GM18505 (cell line): ENCODE data around the gene LBR.

Experiments used
- ATAC-seq: cut with Tn5 transposase; IDR thresholded peaks from one replicate; pipeline ENCODE4 v1.9.1; 2021; ENCODE audit not compliant: unreplicated experiment
- POLR2A ChIP-seq: IDR thresholded peaks from 4 replicates; pipeline ENCODE4 v1.6.1; 2011; ENCODE audit warnings: borderline replicate concordance; ENCODE audit not compliant: insufficient read depth, insufficient read length; ENCODE audit errors: extremely low read depth

The LBR gene

DNA sequence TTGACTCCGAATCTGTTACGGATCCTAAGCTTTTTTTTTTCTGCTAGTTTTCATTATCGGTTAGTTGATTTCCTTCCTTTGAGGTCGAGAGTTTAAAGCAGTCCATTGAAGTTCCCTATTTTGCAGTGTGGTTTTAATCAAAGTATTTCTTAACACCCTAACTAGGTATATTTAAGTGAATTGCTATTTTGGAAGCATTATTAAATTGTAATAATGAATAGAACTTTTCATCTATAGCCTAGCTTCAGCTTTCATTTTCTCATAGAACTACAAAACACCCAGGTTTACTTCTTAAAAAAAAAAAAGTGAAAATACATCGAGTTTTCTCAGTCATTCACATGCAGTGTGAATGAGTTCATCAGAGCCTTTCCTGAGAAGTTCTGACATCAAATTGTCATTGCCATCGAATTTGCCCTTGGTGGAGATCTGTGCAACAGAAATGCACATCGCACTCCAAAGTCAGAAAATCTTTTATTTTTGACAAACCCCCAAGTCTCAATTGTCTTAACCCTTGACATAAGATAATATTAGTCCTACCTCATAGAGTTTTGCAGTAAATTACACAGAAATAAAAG lies 1.1 kb upstream of the LBR start:
- TF ChIP-seq POLR2A = no peak
- ATAC-seq = peak; percentile 1

DNA sequence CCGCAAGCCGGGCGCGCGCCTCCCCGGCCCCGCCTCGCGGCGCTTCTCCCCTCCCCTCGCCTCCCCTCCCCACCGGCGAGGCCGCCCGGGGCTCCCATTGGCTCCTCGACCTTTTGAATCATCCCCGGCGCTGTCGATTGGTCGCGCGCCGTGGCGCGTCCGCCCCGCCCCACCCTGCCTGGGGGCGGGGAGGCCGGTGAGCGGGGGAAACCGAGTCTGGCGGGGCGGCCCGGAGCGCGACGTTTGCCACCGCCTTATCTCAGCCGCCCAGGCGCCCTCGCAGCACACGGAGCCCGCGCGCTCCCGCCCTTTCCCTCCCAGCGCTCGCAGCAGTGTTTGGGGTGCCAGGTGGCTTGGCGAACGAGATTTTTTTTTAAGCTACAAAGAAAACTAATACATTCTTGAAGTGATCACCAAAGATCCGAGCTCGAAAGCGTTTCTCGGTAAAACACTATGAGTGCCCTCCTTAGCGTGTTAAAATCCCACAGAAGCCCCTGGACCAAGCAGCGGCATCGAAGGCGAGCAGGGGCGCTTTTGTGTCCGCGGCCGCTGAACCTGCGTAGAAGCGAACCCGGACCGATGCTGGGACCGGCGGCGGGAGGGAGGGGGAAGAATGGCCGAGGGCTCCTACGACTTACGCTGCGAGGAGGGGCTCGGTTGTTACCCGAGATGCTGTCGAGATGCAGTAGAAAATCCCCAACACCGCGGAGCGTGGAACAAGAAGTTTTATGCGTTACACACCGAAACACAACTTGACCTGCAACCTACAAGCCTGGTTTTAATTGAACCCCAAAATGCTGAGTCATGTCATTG lies 436 bp upstream of the LBR start:
- peak; percentile 83 for TF ChIP-seq POLR2A
- ATAC-seq = peak; percentile 90

DNA sequence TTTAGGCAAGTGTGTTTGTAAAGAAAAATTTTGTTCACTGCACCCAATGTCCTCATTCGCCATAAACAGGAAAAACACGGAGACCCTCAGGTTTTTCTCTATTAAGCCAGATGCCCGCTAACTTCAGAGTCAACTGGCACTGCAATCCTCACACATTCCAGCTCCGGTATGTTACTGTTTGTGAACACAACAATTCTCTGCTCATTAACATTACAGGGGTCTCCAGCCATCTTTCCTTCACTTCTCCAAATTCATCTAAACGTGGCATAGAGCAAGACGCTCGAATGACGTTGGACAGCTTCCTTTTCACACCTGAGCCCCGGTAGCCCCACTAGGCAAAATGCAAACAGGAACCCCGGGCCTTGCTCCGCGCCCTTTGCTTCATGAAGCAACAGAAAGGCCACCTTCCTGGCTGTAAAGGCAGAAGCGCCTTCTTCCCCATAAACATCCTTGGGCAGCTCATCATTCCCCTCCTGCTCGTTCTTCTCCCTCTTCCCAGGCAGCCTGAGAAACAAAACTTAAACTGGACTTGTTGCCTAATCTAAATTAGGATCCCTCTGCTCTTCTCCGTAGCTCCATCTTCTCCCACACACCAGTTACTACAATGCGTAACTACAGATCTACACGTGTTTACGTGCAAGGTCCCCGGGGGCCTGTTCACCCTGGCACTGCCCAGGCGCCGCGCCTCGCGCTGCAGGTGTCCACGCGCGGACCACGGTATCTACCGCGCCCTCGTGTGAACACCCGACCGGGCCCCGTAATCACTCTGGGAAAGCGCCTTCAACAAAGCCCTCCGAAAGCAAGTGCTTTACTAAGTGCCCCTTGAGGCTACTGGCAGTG lies 1.2 kb downstream of the LBR start:
- ATAC-seq = no peak
- TF ChIP-seq POLR2A = no peak

DNA sequence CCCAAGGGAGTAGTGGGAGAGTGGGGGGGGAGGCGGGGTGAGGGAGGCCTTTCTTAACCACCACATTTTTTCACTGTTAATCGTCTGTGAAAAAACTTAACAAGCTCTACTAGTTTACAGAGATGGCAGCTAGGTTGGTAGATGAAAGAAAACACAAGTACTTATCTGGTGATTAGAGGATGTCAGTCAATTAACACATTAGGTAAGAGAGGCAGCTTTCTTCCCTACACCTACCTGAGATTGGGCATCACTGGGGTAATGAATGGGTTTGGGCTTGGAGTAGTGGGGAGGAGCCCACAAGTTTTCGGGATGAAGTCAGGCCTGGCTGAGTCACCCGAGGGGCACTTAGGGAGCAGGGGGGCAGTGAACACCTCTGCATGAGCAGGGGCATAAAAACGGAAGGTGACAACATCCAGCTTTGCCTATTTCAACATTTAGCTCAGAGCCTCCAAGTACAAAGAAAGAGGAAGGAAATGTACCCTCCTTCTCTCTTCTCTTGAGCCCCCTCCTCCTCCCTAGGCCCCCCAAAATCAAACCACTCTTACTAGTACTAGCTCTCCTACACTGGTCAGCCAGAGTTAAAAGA lies 2.5 kb downstream of the LBR start:
- no peak for TF ChIP-seq POLR2A
- ATAC-seq = no peak

DNA sequence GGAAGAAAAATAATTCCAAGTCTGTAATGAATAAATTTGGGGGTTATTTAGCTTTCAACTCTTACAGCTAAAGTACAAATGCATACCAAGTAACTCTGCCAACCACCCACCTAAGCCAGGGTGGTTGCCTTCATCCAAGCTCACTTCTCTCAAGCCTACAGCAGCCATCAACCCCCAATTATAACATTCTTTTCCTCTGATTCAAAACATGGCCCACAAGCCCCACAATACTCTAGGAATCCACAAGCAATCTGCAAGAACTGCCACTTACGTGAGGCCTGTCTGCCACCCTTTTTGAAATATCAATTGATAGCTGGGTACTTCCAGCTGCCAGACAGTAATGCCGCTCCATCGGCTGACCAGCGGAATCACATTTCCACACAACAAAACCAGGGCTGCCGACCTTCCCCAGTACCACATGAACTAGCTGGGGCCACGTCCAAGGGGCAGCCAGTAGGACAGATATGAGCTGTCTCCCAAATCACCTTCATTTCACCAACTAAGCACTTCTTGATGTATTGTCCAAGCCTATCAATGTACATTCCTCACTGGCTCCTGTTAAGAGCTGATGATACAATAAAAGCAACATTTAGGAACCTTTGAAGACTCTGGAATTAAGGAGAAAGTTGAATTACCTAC lies 3.2 kb downstream of the LBR start:
- no peak for TF ChIP-seq POLR2A
- no peak for ATAC-seq

DNA sequence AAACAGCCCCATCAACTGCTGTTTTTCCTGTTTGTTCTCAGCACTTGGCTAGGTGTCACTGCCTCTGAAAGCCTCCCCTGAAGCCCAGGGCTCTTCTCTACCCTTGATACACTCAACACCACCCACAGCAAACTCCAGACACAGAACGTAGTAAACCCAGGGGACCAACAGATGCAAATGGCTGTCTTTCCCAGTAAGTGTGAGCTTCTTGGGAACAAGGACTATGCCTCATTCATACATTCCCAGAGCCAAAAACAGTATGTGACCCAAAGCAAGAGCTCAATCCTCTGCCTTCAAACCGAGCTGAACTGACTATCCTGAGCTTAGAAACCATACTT lies 4.4 kb downstream of the LBR start:
- no peak for TF ChIP-seq POLR2A

DNA sequence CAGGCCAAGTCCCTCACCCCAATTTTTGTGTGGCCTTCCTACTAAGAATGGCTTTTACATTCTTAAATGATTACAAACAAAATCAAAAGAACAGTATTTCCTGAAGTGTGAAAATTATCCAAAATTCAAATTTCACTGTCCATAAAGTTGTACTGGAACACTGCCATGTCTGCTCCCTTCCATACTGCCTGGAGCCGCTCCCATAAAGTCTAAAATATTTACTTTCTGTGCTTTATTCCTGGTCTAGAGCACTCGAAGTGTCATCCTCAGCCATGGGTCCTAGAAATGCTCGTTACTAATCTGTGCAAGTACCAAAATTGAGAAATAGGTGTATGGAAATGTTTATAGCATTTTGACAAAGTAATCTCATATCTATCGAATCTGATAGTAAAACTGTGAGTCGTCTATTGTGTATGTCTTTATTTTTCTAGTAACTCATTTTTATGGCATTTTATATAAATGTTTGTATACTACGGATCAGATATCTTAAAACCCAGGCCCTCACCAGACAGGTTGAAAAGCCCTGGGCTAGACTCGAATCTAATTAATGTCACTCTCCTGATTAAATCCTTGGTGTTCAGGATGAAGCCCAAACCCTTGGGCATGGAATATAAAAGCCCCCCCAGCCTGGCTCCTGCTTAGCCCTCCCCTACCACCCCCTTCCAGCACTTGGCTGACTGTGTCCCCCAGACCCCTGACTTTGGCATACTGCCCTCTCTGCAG lies 4.9 kb downstream of the LBR start:
- ATAC-seq = no peak
- no peak for TF ChIP-seq POLR2A

More for the DNA sequence above, 4.4 kb downstream of the LBR start:
- no peak for ATAC-seq

DNA sequence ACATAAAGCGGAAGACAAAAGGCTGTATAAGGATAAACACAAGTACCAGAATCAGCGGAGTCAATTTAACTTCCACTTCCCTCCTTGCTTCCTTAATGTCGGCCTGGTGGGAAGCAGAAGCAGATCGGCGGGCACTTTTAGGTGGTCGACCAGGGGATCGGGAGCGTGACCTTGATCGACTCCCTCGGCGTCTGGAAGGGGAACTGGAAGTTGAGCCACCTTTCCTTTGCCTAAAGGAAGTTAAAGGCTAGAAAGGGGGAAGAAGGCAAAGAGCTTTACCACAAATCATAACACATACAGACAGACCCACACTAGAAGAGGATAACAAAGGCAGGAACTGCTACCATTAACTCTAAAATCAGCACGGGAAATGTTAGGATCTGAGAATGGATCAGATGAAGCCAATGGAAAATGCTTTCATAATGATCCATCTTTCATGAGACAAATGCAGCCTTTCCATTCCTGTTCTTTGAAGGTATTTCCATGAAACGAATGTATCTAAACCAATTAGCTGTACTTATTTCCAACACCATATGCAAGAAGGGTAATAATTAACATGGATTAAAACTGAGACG lies 5.7 kb downstream of the LBR start:
- no peak for ATAC-seq
- TF ChIP-seq POLR2A = no peak

DNA sequence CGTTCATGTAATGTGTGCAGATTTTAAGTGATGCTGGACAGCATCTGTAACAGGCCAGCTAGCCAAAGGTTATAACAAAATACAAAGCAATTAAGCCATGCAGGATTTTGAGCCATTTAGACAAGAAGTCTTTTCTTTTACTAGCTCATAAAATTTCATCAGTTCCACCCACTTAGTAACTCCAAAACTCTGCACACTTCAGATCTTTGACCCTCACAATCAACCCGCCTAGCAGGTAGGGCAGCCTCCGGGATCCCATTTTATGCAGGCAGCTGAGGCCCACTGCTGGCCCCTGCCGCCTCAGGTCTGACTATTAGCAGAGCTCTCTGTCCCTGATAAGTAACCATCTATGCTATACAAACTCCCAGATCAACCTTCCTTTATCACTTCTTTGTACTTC lies 9.2 kb downstream of the LBR start:
- ATAC-seq = no peak
- no peak for TF ChIP-seq POLR2A

DNA sequence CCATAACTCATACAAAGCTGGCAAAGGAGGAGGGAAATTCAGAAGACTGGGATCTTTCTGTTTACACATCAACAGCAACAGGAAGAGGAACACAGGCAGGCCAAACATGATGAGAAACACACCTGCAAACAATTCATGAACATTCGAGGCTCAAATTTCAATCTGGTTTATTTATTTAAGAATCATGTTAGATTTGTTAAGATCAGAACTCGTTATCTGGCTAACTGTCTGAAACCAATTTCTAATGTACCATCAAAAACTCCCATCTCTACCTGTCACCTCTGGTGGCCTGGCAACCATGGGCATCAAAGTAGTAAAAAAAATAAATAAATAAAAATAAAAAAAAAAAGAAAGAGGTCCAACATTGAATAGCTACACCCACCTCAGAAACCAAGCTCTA lies 9.8 kb downstream of the LBR start:
- TF ChIP-seq POLR2A = no peak
- no peak for ATAC-seq

DNA sequence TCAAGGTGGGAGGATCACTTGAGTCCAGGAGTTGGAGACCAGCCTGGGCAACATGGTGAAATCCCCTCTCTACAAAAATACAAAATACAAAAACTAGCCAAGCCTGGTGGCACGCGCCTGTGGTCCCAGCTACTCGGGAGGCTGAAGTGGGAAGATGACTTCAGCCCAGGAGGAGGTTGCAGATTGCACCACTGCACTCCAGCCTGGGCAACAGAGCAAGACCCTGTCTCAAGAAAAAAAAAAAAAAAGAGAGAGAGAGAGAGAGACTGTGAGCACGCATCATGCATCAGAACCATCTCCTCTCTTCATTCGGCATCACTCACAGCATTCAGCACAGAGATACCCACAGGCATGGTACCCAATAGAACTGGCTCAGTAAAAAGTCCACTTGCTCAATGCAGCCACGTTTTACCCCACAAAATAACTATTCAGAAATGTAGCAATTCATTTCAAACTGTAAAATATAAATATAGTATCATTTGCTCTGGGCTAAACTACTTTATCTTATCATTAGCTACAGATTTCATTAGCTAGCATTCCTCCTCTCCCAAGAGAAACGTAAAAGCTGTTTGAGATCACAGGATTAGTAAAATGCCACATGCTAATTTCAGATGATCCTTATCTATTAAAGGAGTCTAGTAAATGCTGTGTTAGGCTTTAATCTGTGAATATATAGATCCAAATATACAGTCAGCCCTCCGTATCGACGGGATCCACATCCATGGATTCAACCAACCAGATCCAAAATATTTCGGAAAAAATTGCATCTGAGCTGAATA lies 11.7 kb downstream of the LBR start:
- TF ChIP-seq POLR2A = no peak
- no peak for ATAC-seq
